Vagina (tissue), 2 donors: ENCODE data around the gene MAML3.

Source experiments
- POLR2AphosphoS5 ChIP-seq, 2 donors: sonication (generic); formaldehyde crosslinking; IDR thresholded peaks; one replicate each; pipeline ENCODE4 v1.9.0; 2017; ENCODE audit warnings: antibody characterized with exemption in 2 of 2, mild to moderate bottlenecking in 2 of 2, low read depth in 1 of 2; ENCODE audit not compliant: insufficient read depth in 1 of 2
- TF ChIP-seq, protein P1 (sequence below), 3 experiments: fragments of 450-650 bp in 2 of 3; fragments of 200-600 bp in 1 of 3; sonication (generic) in 1 of 3; IDR thresholded peaks; one replicate each; pipeline ENCODE4 v1.5.1; 2017 to 2019; ENCODE audit warnings: antibody characterized with exemption in 3 of 3, mild to moderate bottlenecking in 2 of 3, moderate library complexity in 2 of 3

DNA sequence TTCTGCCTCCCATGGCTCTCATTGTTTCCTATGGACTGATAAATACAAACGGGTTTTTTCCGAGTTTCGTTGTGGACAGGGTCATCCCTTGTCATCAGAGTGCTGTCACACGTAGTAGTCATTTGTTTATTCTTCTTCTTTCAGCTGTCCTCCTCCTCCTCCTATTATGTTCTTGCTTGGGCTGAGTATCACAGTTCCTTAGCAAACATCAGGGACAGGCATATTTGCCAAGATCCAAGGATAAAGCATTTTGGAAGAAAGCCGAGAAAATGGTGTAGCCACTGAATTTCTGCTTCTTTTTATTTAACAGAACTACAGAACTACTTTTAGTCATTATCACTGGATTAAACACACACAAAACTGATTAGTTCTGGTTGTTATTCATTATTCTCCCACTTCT lies 167.9 kb downstream of the MAML3 start:
- no peak for TF ChIP-seq POLR2AphosphoS5 (IDR thresholded peaks at IDR 0.05; ENCODE audit: insufficient read depth in 1 of 2, low read depth in 1 of 2)
- TF ChIP-seq, protein P1, sequence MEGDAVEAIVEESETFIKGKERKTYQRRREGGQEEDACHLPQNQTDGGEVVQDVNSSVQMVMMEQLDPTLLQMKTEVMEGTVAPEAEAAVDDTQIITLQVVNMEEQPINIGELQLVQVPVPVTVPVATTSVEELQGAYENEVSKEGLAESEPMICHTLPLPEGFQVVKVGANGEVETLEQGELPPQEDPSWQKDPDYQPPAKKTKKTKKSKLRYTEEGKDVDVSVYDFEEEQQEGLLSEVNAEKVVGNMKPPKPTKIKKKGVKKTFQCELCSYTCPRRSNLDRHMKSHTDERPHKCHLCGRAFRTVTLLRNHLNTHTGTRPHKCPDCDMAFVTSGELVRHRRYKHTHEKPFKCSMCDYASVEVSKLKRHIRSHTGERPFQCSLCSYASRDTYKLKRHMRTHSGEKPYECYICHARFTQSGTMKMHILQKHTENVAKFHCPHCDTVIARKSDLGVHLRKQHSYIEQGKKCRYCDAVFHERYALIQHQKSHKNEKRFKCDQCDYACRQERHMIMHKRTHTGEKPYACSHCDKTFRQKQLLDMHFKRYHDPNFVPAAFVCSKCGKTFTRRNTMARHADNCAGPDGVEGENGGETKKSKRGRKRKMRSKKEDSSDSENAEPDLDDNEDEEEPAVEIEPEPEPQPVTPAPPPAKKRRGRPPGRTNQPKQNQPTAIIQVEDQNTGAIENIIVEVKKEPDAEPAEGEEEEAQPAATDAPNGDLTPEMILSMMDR (IDR thresholded peaks at IDR 0.05) = no peak
